Fibroblast of lung (primary cell): Measurements from ENCODE around the gene ARID1B.

Experiments
- EZH2 ChIP-seq: IDR thresholded peaks from 2 replicates; pipeline ENCODE4 v1.5.1; 2012; ENCODE audit warnings: low read length, control low read depth, mild to moderate bottlenecking; ENCODE audit errors: missing control alignments
- TF ChIP-seq, protein P1 (sequence below), 2 donors: IDR thresholded peaks in 1 of 2; conservative IDR thresholded peaks in 1 of 2; 1 replicate in 1 of 2; 2 replicates in 1 of 2; pipeline ENCODE4 v1.5.1; 2011 to 2012; ENCODE audit warnings: low read length in 2 of 2, control low read depth in 1 of 2, inconsistent platforms in 1 of 2, low read depth in 1 of 2, mild to moderate bottlenecking in 1 of 2

DNA sequence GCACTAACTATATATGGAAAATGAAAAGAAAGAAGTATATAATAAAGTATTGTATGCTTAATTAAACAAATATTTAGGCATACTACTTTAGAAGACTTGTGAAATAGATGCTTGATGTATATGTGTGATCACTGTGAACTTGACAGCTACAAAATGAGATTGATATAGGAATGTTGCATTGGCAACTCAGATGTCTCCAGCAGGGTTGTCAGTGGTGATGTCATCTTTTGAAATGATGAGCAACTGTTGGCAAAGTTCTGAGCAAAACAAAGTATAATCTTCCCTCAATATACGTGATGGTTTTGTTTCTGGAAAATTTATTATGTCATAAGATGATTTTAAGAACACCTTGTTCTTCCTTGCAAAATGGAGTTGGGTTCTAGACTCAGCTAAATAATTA lies 133.8 kb downstream of the ARID1B start:
- TF ChIP-seq, protein P1, sequence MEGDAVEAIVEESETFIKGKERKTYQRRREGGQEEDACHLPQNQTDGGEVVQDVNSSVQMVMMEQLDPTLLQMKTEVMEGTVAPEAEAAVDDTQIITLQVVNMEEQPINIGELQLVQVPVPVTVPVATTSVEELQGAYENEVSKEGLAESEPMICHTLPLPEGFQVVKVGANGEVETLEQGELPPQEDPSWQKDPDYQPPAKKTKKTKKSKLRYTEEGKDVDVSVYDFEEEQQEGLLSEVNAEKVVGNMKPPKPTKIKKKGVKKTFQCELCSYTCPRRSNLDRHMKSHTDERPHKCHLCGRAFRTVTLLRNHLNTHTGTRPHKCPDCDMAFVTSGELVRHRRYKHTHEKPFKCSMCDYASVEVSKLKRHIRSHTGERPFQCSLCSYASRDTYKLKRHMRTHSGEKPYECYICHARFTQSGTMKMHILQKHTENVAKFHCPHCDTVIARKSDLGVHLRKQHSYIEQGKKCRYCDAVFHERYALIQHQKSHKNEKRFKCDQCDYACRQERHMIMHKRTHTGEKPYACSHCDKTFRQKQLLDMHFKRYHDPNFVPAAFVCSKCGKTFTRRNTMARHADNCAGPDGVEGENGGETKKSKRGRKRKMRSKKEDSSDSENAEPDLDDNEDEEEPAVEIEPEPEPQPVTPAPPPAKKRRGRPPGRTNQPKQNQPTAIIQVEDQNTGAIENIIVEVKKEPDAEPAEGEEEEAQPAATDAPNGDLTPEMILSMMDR (conservative IDR thresholded peaks at IDR 0.05 in 1 of 2, IDR thresholded peaks at IDR 0.05 in 1 of 2; ENCODE audit: low read depth in 1 of 2, low read length in 2 of 2): no peak
- no peak for TF ChIP-seq EZH2
